ENCODE data around the gene SCYGR4.
A peak's percentile ranks its signal among the peaks of the same experiment; 100 is the strongest.
"Not testable (repeated sequence)": the region's sequence is repeated elsewhere in the genome, so short reads cannot be mapped to it uniquely, and the experiment has no call there.

Gene SCYGR4

DNA sequence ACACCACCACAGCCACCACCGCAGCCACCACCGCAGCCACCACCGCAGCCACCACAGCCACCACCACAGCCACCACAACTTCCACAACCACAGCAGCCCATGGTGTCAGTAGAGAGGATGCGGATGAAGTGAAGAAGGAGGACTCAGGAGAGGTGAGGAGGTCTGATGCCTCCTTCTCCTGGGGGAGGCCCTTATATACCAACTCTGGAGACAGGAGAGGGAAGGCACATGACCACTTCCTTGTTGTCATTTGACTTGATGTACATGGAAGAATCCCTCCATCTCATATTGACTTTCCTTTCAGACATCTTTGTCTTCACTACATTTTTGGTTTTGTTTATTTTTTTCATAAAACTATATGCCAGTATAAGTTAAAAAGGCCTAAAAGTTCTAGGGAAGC, 2.6 kb upstream of the SCYGR4 start, which contains the start of gene SCYGR3:
SCYGR3 (minus strand) TSS at position 101 of the 400 bp plus-strand sequence; CDS start at position 101, 0 bp downstream.
- DNase-seq, result no peak

DNA sequence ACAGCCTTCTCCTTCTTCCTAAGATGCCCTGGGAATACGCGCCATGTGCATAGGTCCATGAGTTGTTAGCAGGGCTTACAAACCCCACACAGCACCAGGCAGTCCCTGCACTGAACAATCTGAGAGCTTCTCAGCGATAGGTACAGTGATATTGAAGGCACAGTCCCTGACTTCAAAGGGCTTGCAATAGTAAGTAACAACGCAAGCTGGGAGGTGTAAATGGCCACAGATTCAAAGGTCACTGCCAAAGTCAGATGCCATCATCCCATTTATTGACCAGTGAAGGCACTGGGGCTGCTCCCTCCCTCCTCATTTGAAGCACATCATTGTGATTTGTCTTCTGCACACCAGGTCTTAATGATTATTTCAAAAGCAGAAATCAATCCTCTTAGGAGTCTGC, 2.1 kb upstream of the SCYGR4 start:
- DNase-seq, result no peak

DNA sequence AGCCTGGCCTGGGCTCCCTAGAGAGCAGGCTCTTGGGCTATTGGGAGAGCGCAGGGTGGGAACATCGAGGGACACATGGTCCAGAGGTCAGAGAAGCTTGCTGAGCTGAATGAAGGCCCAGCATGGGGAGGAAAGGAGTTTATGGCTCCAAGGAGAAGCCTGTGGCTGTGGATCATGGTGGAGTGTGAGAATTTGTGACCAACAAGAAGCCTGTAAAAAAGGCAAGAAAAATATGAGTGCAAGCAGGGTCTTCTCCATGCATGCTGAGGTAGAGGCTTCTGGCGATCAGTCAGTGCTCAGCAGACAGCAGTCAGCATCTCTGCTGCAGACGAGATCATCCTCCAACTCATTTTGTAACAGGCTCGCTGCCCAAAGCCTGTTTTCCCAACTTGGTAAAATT, 1.4 kb upstream of the SCYGR4 start:
- DNase-seq, result no peak

DNA sequence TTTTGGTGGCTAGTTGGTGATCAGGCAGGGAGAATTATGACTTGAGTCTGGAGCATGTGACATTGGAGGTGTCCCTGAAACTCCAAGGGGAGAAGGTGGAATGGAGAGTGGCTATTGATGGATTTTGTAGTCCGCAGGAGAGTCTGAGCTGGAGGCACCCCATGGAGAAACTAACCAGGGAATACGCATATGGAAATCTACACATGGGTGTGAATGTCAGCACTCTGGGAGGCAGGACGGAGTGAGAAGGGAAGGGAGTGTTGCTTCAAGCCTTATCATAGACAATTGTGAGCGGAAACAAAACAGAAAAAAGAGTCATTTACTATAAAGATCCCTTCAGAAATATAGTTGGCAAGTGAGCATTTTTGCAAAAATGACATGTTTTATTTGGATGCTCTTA, 667 bp upstream of the SCYGR4 start:
- DNase-seq, result no peak

DNA sequence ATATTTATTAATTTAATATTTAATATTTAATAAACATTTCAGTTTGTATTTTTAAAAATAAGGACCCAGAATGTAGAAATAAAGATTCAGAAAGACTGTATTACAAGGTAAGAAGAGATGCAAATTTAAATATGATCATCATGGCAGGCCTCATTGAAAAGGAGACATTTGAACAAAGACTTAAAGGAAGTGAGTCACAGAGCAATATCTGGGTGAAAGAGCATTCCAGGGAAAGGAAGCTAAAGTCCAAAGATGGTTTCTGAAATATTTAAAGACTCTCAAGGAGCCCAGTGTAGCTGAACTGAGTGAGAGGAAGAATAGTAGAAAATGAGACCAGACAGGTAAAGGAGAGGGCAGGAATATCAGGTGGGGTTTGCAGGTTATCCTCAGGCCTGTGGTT, 5.9 kb downstream of the SCYGR4 start:
- DNase-seq, result no peak

DNA sequence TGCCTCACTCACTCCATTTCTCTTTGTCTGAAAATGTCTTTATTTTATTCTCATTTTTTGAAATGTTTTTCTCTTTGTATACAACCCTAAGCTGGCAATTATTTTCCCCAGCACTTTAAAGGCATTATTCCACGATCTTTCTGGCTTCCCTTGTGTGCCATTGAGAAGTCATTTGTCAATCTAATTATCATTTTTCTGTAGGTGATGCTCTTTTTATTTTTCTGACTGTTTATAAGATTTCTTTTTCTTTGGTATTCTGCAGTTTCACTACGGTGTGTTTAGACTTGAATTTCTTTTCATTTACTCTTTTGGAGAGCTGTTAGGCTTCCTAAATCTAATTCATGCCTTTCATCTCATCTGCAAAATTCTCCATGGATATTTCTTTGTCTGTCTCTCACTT, 8.1 kb downstream of the SCYGR4 start:
- DNase-seq, result no peak

DNA sequence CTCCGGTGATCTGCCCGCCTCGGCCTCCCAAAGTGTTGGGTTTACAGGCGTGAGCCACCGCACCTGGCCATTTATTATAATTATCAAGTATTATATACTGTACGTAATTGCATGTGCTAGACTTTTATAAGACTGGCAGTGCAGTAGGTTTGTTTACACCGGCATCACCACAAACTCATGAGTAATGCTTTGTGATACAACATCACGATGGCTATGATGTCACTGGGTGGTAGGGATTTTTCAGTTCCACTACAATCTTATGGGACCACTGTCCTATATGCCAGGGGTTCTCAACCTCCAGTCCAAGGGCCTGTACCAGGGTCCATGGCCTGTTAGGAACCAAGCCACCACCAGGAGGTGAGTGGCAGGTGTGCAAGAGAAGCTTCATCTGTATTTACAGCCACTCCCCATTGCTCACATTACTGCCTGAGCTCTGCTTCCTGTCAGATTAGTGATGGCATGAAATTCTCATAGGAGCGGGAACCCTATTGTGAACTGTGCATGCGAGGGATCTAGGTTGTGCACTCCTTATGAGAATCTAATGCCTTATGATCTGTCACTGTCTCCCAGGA, 9.4 kb downstream of the SCYGR4 start:
- no peak for DNase-seq

DNA sequence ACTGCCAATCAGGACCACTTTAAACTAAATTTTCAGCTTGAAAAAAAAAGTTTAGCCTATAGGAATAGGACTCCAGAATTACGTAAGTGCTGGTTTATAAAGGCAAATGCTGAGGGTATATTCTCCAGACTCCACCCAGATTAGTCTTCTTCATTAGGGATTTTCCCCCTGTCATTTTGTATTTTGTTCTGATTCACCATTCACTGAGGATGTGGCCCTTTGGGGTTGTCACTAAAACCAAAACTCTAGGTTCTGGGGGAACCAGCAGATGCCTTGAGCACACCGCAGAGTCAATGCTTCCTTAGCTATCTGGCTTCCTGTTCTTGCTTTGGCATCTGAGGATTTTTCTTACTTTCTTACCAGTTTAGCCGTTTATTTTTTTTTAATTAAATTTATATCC, 10.5 kb downstream of the SCYGR4 start:
- no peak for DNase-seq

DNA sequence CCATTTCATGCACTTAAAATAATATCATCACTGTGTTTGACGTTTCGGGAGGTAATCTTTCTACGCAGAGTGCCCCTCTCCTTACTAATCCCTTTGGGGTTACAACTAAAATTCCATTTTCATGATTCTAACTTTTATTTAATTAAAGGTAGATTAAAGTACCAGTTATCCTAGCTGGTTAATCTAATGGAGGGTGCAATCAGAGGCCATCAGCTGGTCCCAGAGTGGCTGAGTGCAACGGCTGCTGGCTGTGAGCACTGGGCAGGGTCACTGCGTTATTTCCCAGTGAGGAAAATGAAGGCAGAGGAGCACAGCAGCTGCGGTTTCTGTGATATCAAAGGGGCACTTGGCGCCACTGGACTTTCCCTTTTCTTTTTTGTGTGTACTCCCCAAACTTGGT, 12.1 kb downstream of the SCYGR4 start:
- DNase-seq, result no peak

DNA sequence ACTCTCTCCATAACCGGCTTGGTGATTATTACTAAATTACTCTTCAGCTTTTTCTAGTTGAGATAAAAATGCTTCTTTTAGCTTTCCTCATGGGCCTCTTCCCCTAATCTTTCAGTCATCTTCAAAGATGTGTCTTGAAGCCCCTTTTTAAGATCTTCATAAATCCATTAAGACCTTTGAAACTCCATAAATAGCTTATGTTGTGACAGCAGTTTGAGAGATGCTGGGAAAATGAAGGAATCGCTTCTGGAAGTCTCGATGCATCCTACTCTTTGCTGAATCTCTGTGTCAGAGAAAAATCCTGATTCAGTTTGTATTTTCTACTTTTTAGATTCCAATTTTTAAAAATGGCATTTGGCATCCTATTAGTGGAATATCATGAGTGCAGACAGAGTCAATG, 13.0 kb downstream of the SCYGR4 start:
- no peak for DNase-seq

DNA sequence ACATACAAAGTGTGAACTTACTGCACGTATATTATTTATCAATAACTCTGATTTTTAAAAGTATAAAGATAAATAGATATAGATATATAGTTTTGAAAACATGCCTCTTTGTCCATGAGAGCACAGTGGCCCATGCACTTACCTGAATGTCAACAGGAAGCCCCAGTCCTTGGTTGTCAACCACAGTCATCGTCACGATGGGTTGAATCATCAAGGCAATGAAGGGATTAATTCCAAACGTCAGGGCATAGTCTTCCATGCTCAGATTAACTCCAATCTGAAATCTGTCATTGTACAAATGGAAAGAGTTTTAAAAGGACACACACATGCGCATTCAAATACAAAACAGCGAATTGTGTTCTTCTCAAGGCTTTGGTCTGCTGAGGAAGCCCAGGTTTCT, 15.5 kb downstream of the SCYGR4 start:
- DNase-seq, result no peak

DNA sequence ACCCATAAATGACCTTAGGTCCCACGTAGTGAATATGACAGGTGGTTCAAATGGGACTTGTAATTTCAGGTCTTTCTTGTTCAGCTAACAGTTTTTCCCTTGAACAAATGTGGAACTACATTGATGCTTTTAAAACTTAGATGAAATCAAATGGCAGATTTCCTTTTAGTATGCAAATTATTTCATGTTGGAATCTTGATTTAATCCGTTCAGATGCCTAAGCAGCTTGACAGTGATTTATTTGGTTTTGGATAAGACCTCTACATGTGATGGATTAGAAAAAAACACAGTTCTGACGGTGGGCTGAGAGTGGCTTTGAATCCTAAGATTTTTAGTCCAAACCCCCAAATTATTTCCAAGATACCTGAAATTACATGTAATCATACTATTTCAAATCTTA, 16.9 kb downstream of the SCYGR4 start:
- no peak for DNase-seq

DNA sequence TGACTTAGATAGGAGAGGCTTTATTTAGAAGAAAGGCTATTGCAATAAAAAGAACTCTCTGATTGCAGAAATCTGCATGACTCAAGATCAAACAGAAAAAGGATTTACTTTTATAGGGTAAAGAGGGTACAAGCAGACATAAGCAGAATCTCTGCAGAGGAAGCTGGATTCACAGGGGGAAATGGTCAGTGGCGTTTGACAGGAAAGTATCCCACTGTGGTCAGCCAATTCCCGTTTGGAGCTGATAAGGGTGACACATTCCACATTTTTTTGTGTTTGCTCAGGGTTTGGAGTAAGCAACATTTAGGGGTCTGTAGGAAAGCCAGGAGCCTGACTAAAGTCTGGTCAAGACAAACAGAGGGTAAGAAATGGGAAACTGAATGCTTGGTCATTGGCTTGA, 25.4 kb downstream of the SCYGR4 start:
- no peak for DNase-seq

DNA sequence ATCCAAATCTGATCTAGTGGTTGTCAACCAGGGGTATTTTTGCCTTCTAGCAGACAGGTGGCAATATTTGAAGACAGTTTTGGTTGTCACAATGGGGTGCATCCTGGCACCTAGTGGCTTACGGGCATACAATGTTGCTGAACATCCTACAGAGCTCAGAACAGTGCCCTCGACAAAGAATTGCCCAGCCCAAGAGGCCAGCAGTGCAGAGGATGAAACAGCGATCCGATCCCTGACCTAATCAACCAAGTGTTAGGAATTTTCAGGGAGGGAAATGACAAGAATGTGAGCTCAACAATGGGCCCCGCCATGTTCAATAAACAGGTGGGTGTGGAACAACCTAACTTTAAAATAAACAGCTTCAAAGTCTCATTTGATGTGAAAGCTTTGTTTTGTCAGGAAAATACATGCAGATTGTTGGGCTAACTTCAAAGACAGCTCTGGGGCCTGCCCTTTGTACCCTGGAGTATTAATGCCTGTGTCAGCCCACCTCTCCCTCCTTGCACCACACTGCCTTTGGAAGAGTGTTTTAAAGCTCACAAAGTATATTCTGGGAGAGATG, 26.8 kb downstream of the SCYGR4 start:
- DNase-seq, result no peak

DNA sequence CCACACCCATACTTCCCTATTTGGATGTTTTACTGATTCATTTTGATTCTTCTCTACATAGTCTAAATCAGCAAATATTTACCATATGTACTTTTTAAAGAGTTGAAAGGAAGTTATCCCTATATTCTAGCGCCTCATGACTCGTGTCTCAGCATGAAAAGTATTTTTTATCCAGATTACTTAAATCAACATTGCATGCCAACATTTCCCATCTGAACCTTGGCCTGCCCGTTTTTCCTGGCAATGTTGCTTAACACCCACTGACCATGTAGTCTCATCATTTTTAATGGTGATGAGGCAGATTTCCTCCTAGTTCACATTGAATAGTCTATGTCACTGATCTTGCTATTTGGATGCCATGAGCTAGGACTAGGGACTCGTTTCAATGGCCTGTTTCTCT, 36.1 kb downstream of the SCYGR4 start:
- DNase-seq, result no peak

DNA sequence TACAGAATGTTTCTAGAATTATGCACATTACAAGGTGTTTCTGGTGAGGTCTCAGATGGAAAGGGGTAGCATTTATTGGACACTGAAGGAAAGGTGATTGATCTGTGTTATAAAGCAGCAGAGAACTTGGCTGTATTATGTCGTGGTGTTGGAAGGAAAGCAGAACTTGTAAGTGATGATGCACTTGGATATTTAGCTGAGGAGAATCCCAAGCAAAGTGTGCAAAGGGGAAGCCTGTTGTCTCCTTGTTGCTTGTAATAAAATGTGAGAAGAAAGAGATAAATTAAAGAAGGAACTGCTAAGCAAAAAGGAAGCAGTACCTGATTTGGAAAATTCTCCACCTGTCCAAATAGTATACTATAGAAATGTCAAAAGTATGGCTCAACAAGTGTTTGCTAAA, 37.1 kb downstream of the SCYGR4 start:
- no peak for DNase-seq

DNA sequence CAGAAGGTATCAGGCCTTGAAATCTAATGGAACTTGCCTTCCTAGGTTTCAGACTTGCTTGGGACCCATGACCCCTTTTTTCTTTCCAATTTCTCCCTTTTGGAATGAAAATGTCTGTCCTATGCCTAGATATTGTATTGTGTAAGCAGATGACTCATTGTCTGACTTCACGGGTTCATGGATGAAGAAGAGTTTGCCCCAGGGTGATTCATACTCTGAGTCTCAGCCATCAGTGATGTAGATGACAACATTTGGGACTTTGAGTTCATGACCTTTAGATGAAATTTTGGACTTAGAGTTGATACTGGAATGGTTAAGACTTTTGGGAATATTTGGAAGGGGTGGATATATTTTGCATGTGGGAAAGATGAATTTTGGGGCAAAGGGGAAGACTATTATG, 38.2 kb downstream of the SCYGR4 start:
- no peak for DNase-seq

DNA sequence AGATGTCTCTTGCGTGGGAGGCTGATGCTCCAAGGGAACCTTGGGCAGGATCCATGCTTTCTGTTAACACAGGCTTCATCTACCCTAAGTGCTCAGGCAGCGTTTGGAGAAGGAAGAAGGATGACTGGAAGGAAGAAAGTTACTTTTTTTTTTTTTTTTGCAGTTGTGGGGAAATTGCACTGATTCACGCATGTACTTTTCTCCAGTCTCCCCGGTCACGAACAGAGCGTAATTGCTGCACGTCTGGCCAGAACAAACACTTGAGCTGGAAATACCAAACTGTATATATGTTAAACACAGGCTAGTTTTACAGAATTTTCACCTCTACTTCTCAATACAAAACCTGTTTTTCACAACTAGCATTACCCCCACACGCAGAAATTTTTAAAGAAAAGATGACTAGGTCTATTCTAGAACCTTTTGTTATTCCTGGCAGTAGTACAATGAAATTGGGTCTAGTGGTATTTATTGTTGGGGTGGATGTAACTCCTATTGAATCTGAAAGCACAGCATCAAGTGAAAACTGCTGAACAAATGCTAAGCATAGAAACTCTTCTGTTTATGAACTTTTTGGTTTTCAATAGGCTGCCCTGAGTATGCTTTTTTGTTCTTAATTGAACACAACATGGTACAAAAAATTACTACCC, 40.0 kb downstream of the SCYGR4 start:
- no peak for DNase-seq

DNA sequence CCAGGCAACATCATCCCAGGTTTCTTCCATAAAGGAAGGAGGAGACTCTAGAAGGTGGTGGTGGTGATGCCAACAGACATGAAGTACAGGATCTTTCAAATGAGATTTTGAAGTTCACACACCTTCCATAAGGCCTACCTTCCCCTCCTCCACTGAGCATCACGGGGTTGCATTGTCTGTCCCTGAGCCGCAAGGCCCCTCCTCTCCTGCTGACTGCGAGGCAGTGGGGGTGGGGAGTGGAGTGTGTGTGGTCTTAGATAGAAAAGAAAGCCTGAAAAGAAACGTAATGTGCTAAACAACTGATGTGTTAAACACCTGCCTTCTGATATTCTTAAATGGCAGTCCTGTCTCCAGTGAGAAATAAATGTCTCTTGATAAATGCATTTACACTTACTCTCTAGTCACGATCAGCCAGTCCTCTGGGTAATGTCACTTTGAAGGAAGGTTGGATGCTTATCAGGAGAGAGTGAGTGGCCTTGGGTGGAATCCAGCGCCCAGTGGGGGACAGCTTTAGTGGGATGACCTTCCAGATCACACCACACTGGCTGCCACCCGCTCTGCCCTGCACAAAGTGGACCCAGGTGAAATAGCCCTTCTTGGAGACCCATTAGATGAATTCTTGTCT, 43.8 kb downstream of the SCYGR4 start:
- DNase-seq, result peak; percentile 53

DNA sequence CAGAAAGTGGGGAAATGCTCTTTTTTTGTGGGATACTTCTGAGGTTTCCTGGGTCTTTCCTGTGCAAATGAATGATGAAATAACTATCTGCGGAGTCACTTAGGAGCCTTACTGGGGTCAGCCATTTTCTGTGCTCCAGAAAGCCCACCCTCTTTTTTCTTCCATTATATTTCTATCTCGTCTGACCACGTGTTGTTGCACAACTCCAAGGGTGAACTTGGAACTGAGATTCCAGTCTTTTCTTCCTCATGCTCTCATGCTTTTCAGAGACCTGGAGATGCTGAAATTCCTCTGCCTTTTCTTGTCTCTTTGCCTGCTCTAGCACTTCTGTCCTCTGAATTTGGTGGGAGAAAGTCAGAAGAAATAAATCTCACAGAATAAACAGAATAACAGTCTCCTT, 44.5 kb downstream of the SCYGR4 start:
- no peak for DNase-seq

DNA sequence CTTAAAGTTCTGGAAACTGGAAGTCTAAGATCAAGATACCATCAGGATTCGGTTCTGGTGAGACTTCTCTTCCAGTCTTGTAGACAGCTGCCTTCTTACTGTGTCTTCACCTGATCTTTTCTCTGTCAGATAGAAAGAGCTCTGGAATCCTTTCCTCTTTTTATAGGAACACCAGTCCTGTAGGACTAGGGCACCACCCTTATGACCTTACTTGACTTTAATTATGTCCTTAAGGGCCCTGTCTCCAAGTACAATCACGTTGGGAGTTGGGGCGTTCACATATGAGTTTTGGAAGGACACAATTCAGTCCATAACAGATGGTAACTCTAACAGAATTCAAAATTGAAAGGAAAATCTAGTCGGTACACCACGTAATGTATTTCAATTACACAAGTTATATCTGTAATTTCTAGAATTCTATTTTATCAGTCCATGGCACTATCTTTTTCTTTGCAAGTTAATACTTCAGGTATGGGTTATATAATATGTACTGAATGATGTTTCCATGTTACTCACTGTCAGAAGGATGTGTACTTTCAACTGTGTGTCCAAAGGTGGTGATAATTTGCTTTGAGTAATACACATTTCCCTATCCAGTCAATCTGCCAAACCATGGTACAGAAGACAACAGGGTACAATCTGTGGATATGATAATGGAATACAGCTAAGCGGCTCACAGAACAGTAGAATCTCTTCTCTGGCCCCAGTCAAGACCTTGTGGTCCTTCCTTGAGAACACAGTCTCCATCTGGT, 48.1 kb downstream of the SCYGR4 start:
- DNase-seq, result no peak

DNA sequence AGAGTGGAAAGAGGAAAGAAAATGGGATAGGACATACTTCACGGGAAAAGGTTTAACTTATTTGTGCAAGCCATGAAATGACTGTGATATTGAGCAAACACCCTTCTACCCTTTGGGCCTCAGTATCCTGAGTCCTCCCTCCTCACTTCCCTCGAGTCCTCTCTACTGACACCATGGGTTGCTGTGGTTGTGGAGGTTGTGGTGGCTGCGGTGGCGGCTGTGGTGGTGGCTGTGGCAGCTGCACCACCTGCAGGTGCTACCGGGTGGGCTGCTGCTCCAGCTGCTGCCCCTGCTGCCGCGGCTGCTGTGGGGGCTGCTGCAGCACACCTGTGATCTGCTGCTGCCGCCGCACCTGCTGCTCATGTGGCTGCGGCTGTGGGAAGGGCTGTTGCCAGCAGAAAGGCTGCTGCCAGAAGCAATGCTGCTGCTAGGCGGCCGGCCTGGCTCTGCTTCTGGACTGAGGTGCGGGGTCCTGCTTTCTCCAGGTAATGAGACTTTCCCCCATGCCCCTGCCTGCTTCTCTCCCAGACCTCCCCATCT, 49.4 kb downstream of the SCYGR4 start, which contains the start of gene SCYGR5:
SCYGR5 (plus strand) TSS at position 174 of the 540 bp plus-strand sequence; CDS start at position 174, 0 bp downstream.
- DNase-seq, result not testable (repeated sequence)
